ENCODE measurements around the gene SHC1.

SHC1 gene

DNA sequence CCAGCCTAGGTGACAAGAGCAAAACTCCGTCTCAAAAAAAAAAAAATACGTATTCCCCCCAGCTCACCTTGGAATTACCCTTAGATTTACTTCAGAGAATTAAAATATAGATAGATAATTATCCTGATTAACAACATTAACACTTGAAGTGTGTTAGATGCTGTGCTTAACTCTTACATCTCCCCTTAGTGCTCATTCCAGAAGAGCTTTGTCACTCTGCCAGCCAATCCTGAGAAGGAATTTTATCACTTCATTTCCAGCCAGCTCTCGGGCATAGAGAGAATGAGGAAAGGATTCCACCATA lies 1.6 kb upstream of the SHC1 start:
- no peak for DNase-seq

DNA sequence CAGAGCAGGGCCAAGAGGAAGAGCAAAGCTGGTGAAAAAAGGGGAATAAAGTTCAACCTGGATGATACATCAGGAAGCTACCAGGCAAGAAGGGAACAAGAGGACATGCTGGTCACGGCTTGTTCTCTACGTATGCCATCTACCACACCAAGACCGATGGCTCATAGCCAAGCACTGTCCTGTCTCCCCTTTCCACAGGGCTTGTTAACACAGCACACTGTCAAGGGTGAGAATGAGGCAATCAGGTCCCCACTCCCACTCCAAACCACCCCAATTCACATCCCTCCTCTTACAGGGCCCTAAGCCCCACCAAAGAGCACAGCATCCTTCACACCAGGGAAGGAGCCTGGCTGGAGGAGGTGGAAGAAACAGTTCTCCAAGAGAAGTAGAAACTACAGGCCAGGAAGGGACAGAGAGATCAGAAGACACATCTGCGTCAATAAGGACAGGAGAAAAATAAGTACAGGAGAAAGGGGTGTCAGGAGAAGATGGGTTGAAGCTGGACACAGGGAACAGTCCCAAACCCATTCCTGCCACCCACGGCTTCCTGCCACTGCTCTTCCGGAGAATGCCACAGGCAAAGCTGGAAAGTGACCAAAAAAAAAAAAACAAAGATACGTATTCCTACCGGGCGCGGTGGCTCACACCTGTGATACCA lies 923 bp upstream of the SHC1 start:
- no peak for DNase-seq

DNA sequence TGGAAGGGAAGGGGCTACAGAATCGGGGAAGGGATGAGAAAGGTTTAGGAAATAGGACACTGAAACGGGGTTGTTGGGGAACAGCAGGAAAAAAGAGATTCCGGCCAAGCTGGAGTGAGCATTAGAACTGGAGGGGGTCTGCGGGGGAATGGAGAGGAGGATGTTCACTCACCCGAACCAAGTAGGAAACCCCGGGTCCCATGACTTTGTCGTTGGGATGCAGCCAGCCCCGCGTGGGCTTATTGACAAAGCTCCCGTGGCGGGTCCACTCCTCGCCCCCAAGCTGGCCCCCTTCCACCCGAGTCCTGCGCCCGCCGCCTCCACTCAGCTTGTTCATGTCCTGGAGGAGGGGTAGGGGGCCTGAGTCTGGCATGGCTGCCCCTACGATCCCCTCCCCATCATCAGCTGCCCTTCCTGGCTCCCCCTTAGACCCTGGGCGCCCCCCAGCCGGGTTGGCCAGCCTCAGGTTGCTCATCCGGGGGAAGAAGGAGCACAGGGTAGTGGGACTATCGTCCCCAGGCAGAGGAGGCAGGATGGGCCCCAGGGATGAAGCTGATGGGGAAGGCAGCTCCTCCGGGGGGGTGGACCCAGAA lies 591 bp downstream of the SHC1 start:
- DNase-seq: no peak

DNA sequence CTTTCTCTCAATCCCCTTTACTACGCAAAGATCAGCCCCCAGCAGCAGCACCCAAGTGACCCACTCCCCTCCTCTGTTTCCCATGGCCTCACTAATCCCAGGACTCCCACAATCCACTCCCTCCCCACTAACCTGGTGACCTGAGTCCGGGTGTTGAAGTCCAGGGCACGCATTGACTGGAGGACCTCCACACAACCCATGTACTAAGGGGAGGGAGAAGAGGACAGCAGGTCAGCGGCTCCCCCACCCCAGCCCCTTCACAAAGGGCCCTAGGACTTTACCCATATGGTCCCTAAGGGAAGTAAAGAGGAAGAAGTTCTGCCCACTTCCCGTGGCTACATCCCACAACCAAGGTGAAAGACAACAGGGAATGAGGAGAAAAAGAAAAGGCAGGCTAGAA lies 1.3 kb downstream of the SHC1 start:
- no peak for DNase-seq

DNA sequence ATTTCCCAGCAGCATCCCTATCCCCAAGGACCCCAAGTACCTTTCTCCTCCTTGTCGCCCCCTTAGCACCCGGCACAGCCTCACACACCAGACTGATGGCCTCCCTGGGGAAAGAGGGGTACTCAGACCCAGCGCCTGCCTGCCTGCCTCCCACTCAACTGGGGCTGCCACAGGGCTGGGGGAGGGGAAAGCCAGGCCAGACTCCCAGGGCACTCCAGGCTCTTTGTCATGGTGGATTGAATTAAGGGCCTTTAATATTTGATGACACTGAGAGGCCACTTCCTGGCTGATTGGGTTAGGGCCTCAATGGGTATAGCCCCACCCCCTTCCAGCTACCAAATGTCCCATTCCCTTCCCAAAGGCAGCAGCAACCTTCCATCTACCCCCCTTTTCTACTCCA lies 1.8 kb downstream of the SHC1 start:
- DNase-seq: no peak

DNA sequence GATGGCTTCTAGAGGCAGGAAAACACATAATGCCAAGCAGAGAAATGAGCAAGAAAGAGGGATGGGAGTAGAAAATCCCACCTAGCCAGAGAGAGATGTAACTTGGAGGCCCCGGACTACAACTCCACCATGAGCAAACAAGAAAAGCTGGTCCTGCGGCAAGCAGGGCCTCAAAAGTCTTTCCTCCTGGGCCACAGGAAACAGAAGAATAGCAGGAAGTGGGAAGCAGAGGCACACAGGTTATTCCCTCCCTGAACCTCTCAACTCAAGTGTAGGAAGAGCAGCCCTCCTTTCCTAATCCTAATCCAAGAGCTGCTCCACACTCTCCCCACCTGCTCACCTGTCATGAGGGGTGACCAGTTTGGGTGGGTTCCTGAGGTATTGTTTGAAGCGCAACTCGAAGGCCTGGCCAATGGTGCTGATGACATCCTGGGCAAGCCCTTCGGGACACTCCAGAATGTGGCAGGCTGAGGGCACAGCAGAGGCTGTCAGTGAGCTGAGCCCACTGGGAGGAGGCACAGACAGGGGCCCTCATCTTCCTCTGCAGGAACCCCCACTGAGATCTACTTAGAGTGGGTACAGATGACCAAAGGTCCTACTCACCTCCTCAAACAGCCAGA lies 3.1 kb downstream of the SHC1 start:
- no peak for DNase-seq

DNA sequence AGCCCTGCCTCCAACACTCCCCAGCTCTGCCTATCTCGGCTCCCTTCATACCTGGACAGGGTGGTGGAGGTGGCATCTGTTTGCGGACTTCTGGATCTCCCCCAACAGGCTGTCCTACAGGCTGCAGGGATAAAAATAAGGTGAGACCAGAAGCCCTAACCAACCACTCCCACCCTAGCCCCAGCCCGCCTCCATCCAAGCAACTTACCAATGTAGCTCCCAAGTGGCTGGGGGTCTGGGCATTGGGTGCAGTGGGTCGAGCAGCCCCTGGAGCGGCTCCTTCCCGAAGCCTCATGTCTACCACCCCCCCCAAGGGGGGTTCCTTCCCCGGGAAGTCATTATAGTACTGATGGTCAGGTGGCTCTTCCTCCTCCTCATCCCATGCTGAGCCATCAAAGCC lies 4.4 kb downstream of the SHC1 start:
- DNase-seq: no peak

DNA sequence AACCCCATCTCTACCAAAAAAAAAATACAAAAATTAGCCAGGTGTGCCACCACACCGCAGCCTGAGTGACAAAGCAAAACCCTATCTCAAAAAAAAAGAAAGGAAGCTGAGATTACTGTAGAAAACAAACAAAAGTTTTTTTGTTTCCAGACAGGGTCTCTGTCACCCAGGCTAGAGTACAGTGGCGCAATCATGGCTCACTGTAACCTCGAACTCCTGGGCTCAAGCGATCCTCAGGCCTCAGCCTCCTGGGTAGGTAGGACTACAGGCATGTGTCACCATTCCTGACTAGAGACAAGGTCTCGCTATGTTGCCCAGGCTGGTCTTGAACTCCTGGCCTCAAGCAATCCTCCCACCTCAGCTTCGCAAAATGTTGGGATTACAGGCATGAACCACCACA lies 6.2 kb downstream of the SHC1 start:
- DNase-seq: no peak

DNA sequence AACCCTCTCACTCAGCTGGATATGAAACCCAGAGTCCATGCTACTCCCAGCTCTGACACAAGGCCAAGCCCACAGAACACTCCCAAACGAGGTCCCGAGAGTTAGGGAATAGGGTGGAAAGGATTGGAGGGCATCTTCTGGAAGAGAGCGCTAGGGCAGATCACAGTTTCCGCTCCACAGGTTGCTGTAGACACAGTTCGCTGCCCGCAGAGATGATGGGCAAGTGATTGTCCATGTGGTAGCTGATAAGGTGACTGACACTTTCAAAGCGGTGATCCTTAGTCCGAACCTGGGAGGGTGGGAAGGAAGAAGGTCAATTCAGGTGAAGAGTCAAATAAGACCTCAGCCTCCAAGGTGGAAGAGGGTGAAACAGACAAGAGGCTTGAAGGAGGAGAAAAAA lies 6.9 kb downstream of the SHC1 start:
- no peak for DNase-seq

DNA sequence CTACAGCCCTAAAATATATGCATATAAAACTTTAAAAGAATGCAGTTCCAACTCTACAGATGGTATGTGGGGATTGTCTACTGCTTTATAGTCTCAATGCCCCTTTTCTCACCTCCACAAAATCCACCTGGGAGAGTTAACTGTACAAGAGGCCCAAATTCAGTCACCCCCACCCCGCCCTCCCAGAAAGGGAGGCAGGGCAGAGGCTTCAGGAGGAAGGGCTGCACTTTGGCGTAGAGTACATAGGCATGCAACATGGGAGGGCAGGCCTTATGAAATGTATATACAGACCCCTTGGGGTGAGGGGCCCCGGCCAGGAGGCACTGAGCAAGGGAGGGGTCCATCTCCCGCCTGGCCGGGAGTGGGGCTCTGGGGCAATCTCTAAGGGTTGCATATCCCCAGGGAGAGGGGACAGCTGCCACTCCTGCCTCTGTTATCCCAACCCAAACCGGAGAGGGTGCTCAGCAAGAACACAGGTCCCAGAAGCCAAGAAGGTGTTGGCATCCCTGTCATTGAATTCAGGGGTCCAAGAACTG lies 7.7 kb downstream of the SHC1 start:
- no peak for DNase-seq

DNA sequence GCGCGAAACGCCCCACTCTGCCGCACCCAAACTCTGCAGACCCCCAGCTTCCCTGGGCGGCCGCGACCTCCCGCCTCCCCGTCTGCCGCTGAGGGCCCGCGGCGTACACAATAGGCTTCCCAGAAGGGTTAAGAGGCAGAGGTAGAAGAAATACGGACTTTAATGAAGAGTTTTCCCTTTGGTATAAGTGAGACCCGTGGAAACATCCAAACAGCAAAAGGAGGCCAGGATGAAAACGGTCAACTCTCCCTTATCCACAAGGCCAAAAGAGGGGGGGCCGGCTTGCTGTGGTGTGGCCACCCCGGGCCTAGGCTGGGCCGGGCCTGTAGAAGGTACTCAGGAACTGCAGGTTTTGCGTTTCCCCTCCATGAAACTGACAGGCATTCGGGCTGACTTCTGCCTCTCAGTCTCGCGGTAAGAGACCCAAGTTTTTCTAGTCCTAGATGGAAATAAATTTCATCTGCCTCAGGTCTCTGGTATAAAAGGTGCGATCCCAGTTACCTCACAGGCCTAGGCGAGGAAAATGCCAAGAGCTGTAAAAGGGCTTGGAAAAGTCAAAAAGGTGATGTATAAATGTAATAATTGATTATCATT lies 8.3 kb downstream of the SHC1 start:
- peak; percentile 45 for DNase-seq

DNA sequence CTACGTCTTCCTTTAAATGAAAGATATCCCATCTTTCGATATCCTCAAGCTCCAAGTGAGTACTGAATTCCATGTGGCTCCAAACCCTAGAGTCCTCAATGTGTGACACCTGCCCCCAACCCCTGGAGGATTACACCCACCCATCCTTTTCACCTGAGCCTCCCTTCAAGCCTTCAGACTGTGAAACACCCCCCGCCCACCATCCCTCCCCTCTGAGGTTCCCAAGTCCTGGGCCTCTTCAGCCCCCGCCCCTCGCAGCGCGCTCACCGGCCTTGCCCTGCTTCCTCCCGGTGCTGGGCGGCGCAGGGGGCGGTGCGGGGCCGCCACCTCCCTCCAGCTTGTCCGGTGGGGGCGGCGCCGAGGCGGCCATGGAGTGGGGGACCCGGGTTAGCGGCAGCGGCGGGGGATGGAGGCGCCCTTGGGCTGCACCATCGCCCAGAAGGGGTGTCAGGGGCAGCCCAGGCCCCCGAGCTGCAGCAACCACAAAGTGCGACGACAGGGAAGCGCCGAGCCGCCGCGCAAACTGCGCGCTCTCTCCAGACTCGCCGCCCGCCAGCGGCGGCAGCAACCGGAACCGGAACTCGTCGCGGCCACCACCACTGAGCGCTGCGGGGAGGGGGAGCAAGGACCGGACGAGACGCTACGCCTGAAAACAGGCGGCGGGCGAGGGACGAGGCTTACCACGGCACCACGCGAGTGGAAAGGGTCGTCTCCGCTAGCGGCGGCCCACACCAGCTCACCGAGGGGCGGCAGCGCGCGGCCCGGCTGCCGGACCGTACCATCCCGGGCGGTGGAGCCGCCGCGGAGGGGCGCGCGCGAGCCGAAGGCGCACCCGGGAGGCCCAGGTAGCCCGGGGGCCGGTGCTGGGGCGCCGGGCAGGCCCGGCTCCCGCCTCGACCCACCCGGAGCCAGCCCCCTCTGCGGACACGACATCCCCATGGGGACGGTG lies 9.1 kb downstream of the SHC1 start, which contains the start of gene PYGO2:
TSS of gene PYGO2 (minus strand) at position 576 of the 949 bp plus-strand sequence. CDS start at position 370, 206 bp downstream.
- DNase-seq: peak; percentile 87

DNA sequence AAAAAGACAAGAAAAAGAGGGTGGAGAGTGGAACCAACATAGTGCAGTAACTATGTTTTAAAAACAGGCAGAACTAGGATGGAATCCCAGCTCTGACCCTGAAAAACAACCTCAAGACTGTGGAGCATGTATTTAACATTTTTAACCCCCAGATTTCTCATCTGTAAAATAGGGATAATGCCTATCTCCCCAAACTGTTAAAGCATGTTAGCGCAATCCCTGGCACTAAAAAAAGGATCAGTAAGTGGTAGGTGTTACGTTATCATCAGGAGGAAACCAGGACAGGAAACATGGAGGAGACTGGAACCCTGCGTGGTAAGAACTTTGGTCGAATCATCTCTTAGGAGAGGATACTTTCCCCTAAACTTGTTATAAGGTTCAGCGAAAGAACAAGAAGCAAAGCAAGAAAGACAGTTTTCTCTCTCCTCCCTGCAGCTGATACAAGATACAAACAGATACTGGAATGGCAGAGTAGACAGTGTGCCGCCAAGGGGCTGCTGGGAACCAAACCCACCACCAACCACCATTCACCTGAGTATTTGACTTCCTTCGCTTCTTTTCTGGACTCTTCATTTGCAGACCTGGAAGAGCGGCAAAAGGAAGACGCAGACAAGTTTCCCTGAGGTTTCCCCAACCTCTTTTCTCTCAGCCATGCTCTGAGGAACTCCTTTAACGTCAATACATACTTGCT lies 10.0 kb downstream of the SHC1 start:
- DNase-seq: no peak

DNA sequence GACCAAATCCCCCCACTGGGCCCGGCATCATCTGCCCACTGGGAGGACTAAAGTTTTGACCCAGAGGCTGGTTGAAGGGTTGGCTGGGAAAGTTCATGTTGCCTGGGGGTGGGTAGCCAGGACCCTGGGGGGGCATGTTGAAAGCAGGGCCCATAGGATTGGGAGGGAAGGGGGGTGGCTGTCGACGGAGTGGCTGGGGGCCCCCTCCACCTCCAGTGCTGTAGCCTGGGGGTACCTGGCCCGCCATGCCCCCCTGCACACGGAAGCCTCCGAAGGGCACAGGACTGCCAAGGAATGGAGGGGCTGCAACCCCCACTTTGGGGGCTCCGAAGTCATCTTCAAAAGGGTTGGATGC lies 11.1 kb downstream of the SHC1 start:
- DNase-seq: no peak

DNA sequence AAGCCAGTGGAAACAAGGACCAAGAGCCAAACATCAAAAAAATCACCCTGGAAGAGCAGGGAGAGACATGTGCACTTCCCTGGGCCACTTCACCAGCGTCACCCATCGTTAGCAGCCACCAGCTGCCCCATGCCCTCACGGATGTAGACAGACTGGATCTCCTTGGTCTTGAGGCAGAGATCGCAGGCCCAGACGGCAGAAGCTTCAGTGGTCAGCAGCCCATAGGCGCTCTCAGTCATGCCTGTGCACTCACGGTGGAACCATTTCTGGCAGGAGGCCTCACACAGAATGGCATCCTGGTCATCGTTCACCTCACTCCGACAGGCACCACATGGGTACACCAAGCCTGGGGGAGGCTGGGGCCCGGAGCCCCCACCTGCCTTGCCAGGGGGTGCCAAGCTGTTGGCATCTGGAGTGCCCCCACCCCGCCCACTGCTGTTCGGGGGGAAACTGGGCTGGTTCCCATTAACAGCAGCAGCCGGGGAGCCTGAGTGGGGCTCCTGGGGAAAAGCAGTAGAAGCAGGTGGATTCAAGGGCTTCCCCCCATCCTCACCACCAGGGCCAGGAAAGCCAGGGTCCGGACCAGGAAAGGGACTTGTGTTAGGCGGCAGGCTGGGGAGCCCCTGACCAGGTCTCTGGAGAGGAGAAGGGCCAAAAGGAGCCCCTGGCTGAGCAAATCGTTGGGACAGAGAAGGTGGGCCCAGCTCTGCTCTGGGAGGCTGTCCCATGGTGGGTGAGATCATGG lies 11.7 kb downstream of the SHC1 start:
- DNase-seq: no peak

DNA sequence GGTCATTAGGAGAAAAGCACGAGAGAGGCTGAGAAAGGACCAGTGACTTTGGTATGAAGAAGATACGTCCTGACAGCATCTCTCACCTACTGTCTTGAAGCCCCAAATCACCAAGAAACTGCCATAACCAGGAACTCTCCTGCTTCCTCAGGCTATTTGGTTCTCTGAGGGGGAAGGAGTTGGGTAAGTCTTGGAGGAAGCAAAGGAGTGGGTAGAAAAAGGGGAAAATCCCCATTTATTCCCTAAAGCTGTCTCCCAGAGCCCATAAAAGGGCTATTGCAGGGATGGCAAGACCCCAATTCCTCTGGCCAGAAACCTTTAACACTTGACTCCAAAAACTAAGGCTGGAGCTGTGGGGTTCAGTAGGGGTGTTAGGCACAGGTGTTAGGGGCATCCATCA lies 12.5 kb downstream of the SHC1 start:
- DNase-seq: no peak

DNA sequence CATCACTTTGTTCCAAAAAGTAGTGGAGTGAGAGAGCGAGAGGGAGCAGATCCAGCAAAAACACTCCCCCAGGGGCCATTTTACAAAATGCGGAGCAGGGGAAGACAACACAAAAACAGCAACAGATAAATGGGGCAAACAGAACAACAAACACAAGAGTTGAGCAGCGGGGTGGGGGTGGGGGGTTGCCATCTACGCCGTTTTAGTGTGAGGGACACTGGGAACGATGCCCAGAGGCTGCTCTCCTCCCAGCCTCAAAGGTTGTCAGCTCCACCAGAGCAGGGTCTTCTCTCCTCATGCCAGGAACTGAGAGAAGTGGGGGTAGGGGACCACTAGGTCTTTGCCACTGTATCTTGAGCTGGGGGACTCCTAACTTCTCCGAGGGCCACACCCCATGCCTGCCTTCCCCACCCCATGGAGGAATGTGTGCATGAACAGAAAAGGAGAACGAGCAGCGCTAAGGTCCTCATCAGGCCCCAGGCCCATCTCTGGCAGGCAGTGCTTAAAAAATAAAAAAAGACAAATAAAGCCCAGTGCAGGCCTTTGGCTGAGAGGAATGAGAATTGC lies 13.4 kb downstream of the SHC1 start:
- no peak for DNase-seq

DNA sequence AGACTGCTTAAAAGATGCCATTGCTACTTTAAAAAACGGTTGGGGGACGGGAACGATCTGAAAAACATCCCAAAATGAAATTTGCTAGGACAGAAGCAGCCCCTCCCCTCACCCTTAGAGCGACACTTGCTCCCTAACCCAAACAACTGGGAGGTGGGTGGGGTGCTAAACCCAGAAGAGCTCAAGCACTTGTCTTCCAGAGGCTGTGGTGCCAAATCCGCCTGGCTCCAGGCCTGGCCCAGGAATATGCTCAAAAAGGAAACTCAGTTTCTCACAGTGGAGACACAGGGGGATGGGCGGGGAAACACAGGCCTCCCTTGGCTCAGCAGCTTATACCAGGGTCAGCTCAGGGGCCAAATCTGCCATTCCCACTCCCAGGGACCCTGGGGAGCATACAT lies 14.0 kb downstream of the SHC1 start:
- no peak for DNase-seq

DNA sequence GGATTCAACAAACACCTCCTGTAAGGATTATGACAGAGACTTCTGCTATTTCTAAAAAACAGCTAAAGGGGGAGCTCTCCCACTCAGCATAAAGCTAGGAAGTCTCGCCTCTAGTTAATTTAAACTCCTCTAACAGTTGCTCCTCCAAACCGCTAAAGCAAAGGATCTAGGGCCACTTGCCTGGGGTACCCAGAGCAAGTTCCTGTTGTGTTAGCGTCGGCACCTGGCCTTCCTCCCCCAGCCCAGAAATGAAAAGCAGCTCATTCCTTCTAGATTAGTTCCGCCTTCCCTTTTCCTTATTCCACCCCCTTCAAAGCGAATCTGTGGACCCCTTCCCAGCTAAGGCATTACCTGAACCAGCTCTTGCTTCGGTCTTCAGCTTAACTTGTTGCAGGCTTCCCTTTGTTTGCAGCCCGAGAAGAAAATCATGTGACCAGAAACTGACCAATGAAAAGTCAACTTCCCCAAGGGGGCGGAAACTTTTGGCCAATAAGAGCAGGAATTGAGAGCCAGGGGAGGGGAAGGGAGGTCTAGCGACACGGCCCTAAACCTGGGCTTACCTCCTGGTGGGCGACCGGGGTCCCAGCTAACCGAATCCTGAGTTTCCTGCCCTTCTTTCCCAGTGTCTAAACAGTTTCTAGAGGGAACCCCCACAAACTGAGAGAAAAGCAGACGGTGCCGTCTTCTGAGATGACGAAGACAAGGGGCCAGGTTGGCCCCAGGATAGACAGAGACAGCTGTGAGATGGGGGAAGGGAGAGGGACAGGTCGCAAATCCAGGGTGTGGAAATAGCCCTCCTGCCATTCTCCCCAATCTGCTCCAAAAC lies 14.6 kb downstream of the SHC1 start, which contains the start of gene PBXIP1:
TSS of gene PBXIP1 (minus strand) at position 382 of the 826 bp plus-strand sequence. CDS start 2,378 bp downstream, outside the sequence.
- peak; percentile 92 for DNase-seq

DNA sequence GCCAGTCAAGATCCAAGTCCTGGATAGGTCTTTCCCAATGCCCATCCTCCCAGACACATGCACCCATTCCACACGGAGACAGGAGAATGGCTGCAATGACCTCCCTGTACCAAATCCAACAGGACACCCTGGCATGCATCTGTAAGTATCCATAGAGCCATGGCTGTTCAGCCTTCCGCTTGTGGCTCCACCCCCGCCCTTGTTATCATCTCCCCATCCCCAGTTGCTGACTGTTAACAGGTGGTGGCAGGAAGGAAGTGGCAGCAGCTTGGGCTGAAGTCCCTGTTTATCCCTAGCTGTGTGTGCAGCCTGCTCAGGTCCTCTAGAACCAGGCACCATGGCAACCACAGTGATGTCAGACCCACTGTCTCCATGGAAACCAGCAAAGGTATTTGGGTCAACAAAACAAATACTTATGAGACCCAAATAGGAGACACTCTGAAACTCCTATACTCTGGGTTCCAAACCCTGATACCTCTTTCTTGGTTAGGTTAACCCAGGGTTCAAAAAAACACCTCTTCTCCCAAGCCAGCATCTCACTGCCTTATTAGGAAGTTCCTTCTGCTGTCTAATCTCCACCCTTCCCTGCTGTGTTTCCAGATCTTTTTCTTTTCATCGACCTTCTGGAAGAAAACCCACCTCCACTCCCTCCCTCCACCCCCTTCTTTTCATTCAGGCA lies 15.4 kb downstream of the SHC1 start:
- peak; percentile 95 for DNase-seq
